Calu3 (cell line): Measurements from ENCODE around the gene FOXN3. TPM values are rescaled to one million over a fixed set of nuclear protein-coding genes. Genes with fewer than 3 reads are reported as not detected.

Experiments
- BruUV-seq: library from RNA; stranded (reverse); fragments of 400-500 nt; replicated peaks from 2 replicates; lab custom pipeline; 2021; lab: Mats Ljungman, UMichigan
- CTCF ChIA-PET: fragments of 300-600 bp; sonication (Branson Sonifier 250); formaldehyde crosslinking; loops from one replicate; lab custom pipeline; 2022; ENCODE audit warnings: antibody characterized with exemption; lab: Charles Lee
- DNase-seq: peaks from one replicate; pipeline ENCODE4 v3.0.0; 2022
- H3K27ac Mint-ChIP-seq: one replicate; pipeline ENCODE4 v1.8.0; 2022; ENCODE audit warnings: mixed read lengths; ENCODE audit not compliant: unreplicated experiment
- H3K27me3 Mint-ChIP-seq: one replicate; pipeline ENCODE4 v1.8.0; 2022; ENCODE audit warnings: mixed read lengths; ENCODE audit not compliant: unreplicated experiment
- H3K36me3 Mint-ChIP-seq: one replicate; pipeline ENCODE4 v1.8.0; 2022; ENCODE audit warnings: mild to moderate bottlenecking, moderate library complexity, mixed read lengths; ENCODE audit not compliant: insufficient read depth, unreplicated experiment
- H3K4me1 Mint-ChIP-seq: one replicate; pipeline ENCODE4 v1.8.0; 2022; ENCODE audit warnings: mild to moderate bottlenecking, low read depth, mixed read lengths; ENCODE audit not compliant: unreplicated experiment
- H3K4me3 Mint-ChIP-seq: one replicate; pipeline ENCODE4 v1.8.0; 2022; ENCODE audit warnings: mild to moderate bottlenecking, low read depth, moderate library complexity, mixed read lengths; ENCODE audit not compliant: unreplicated experiment
- H3K9me3 Mint-ChIP-seq: one replicate; pipeline ENCODE4 v1.8.0; 2022; ENCODE audit warnings: low read depth, mixed read lengths; ENCODE audit not compliant: unreplicated experiment
- intact Hi-C: fragments of 100-400 bp; cut with micrococcal nuclease; formaldehyde crosslinking; loops from one replicate; pipeline ENCODE4 v1.10.0; 2022; ENCODE audit not compliant: unreplicated experiment
- total RNA-seq: library from RNA; stranded (reverse); gene quantifications from 2 replicates; pipeline ENCODE4 v1.2.3, GENCODE V29; 2022
- TF ChIP-seq, protein P1 (sequence below): fragments of 200-600 bp; IDR thresholded peaks from one replicate; pipeline ENCODE4 v1.8.0; 2022; ENCODE audit warnings: antibody characterized with exemption; ENCODE audit not compliant: unreplicated experiment

Gene FOXN3
- total RNA-seq, 1 experiment from 2014 or later: 11.8 TPM

DNA sequence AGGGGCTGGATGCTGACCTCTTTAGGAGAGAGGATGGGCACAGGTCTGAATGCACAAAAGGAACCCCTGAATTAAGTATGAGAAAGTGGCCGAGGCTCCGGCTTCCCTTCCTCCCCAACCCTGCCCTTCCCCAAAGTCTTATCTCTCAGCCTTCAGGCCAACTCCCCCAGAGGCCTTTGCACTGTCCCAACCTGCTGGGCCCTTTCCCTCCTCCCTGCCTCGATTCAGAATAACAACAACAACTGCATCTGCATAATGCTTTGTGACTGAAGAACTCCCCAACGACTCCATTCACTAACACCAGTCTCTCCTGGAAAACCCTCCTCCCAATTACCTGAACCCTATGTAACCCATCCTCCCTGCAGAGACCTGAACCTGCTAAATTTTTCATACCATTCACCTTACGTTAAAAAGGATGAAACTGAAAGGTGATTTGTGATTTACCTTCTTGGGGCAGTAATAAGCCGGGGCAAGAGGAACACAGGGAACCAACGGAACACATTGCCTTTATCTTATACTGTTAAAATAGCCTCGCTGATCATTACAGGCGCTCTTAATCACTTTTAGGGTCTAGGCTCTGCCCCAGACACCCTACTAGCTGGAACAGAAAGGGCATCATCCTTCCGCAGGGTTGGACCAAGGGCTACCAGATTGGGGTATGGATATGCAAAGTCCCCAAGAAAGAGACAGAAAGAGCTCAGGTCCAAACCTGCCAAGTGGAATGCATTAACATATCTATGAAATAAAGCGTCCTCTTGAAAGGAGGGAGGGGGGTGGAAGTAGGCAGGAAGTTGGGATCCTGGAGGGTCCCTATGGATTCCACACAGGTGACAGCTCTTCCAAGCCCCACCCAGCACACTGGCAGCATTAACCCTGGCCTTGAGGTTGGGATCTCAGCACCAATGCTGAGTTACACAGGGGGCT lies 24.2 kb upstream of the FOXN3 start:
- no peak for DNase-seq
- Mint-ChIP-seq H3K27ac (no peak overlapping the region), H3K4me1 (no peaks in the 10 kb centered on the region), H3K9me3 (no peaks in the 10 kb centered on the region), H3K27me3 (no peaks in the 10 kb centered on the region), H3K36me3 (no peaks in the 10 kb centered on the region), H3K4me3 (no peak overlapping the region)
- intact Hi-C loops: no loop called here
- CTCF ChIA-PET: no interaction called here
- BruUV-seq: no TSS peak
- TF ChIP-seq, protein P1, sequence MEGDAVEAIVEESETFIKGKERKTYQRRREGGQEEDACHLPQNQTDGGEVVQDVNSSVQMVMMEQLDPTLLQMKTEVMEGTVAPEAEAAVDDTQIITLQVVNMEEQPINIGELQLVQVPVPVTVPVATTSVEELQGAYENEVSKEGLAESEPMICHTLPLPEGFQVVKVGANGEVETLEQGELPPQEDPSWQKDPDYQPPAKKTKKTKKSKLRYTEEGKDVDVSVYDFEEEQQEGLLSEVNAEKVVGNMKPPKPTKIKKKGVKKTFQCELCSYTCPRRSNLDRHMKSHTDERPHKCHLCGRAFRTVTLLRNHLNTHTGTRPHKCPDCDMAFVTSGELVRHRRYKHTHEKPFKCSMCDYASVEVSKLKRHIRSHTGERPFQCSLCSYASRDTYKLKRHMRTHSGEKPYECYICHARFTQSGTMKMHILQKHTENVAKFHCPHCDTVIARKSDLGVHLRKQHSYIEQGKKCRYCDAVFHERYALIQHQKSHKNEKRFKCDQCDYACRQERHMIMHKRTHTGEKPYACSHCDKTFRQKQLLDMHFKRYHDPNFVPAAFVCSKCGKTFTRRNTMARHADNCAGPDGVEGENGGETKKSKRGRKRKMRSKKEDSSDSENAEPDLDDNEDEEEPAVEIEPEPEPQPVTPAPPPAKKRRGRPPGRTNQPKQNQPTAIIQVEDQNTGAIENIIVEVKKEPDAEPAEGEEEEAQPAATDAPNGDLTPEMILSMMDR: no peak

GRCh38 chr14:89435892-89436656 lies 19.0 kb upstream of the FOXN3 start:
- CTCF ChIA-PET: interaction anchor here (0.6 to 0.7 kb wide), 3 partner anchors 10 to 1516 kb away, joined by 3 to 7 read pairs (median 3); no protein-coding TSS in a partner anchor
- H3K27me3 Mint-ChIP-seq: no peaks in the 10 kb centered on the region
- H3K27ac Mint-ChIP-seq: no peak overlapping the region
- BruUV-seq: no TSS peak
- H3K4me3 Mint-ChIP-seq: no peak overlapping the region
- TF ChIP-seq, protein P1: no peak
- H3K4me1 Mint-ChIP-seq: no peaks in the 10 kb centered on the region
- H3K36me3 Mint-ChIP-seq: no peaks in the 10 kb centered on the region
- DNase-seq: no peak
- intact Hi-C loops: no loop called here
- H3K9me3 Mint-ChIP-seq: no peaks in the 10 kb centered on the region

GRCh38 chr14:89435492-89435891 lies 18.5 kb upstream of the FOXN3 start:
- CTCF ChIA-PET: interaction anchor here (0.6 to 0.7 kb wide), 3 partner anchors 10 to 1515 kb away, joined by 3 to 7 read pairs (median 3); no protein-coding TSS in a partner anchor
- H3K4me3 Mint-ChIP-seq: no peak overlapping the region
- H3K9me3 Mint-ChIP-seq: no peaks in the 10 kb centered on the region
- H3K36me3 Mint-ChIP-seq: no peaks in the 10 kb centered on the region
- TF ChIP-seq, protein P1: no peak
- no peaks in the 10 kb centered on the region for H3K4me1 Mint-ChIP-seq
- H3K27ac Mint-ChIP-seq: no peak overlapping the region
- BruUV-seq: no TSS peak
- no peak for DNase-seq
- intact Hi-C loops: no loop called here
- no peaks in the 10 kb centered on the region for H3K27me3 Mint-ChIP-seq

- Mint-ChIP-seq H3K4me1 (peaks cover 11% of the 10 kb centered on the region), H3K9me3 (no peaks in the 10 kb centered on the region), H3K27ac (no peak overlapping the region), H3K27me3 (no peaks in the 10 kb centered on the region), H3K36me3 (no peaks in the 10 kb centered on the region), H3K4me3 (no peak overlapping the region)
- TF ChIP-seq, protein P1: no peak
- intact Hi-C loops: no loop called here
- no TSS peak for BruUV-seq
- CTCF ChIA-PET: no interaction called here
- DNase-seq: no peak
Measured at GRCh38 chr14:89432226-89432625, 15.2 kb upstream of the FOXN3 start.
